HepG2 (cell line): ENCODE data around the gene PPP1R9B. TPM values are rescaled to one million over a fixed set of nuclear protein-coding genes. Genes with fewer than 3 reads are reported as not detected.

Experiments used
- EZH2 ChIP-seq: conservative IDR thresholded peaks from 2 replicates; pipeline ENCODE4 v1.6.1; 2012; ENCODE audit warnings: mild to moderate bottlenecking, low read depth, low read length, moderate library complexity
- PAX8 ChIP-seq: sonication (generic); formaldehyde crosslinking; IDR thresholded peaks from 2 replicates; pipeline ENCODE4 v1.8.0; 2022; ENCODE audit warnings: mild to moderate bottlenecking, missing genetic modification reagents, borderline replicate concordance
- ZFX ChIP-seq: sonication (generic); formaldehyde crosslinking; IDR thresholded peaks from 2 replicates; pipeline ENCODE4 v1.4.0; 2020; ENCODE audit warnings: mild to moderate bottlenecking, low read depth, missing genetic modification reagents, moderate library complexity
- ZNF225 ChIP-seq: sonication (generic); formaldehyde crosslinking; IDR thresholded peaks from 2 replicates; pipeline ENCODE4 v1.4.0; 2020; ENCODE audit warnings: mild to moderate bottlenecking, missing genetic modification reagents
- ZNF563 ChIP-seq: sonication (generic); formaldehyde crosslinking; IDR thresholded peaks from 2 replicates; pipeline ENCODE4 v1.8.0; 2022; ENCODE audit warnings: mild to moderate bottlenecking, moderate library complexity, missing genetic modification reagents
- ZNF598 ChIP-seq: sonication (generic); formaldehyde crosslinking; IDR thresholded peaks from 2 replicates; pipeline ENCODE4 v1.5.1; 2020; ENCODE audit warnings: mild to moderate bottlenecking, missing genetic modification reagents, borderline replicate concordance
- ZNF788 ChIP-seq: sonication (generic); formaldehyde crosslinking; IDR thresholded peaks from 2 replicates; pipeline ENCODE4 v1.5.0; 2020; ENCODE audit warnings: mild to moderate bottlenecking, missing genetic modification reagents, borderline replicate concordance
- ZNF83 ChIP-seq: sonication (generic); formaldehyde crosslinking; IDR thresholded peaks from 2 replicates; pipeline ENCODE4 v1.4.0; 2020; ENCODE audit warnings: missing genetic modification reagents, mild to moderate bottlenecking, borderline replicate concordance
- polyA plus RNA-seq, 8 experiments: library from polyadenylated mRNA; depleted of rRNA in 3 of 8; stranded (reverse) in 7 of 8; unstranded in 1 of 8; fragments of >200 nt; fragmentation: Illumina TruSeq in 4 of 8; extraction: Trizol in 4 of 8; gene quantifications; 2 replicates each; pipeline versions ENCODE4 v1.2.1 to v1.2.3, GENCODE V29; 2011 to 2016; ENCODE audit warnings: low read depth in 4 of 8, missing spikeins in 1 of 8, mixed read lengths in 1 of 8; ENCODE audit not compliant: insufficient read depth in 1 of 8
- total RNA-seq, 5 experiments: library from RNA; depleted of rRNA; stranded (reverse); fragments of >200 nt; fragmentation: Illumina TruSeq; extraction: Trizol; gene quantifications; 2 replicates each; pipeline ENCODE4 v1.2.3, GENCODE V29; 2016; ENCODE audit warnings: low read depth in 1 of 5
- TF ChIP-seq, protein P1 (sequence below), 2 experiments: fragments of 450-650 bp in 1 of 2; sonication (generic) in 1 of 2; formaldehyde crosslinking in 1 of 2; IDR thresholded peaks; 2 replicates each; pipeline versions ENCODE4 v1.6.1 to v1.8.0; 2016 to 2022; ENCODE audit warnings: antibody characterized with exemption in 1 of 2, mild to moderate bottlenecking in 1 of 2, missing genetic modification reagents in 1 of 2
- TF ChIP-seq, protein P2 (sequence below): sonication (generic); formaldehyde crosslinking; IDR thresholded peaks from 2 replicates; pipeline ENCODE4 v1.5.1; 2020; ENCODE audit warnings: mild to moderate bottlenecking, missing genetic modification reagents, moderate library complexity
- TF ChIP-seq, protein P3 (sequence below): sonication (generic); formaldehyde crosslinking; IDR thresholded peaks from 2 replicates; pipeline ENCODE4 v1.9.0; 2022; ENCODE audit warnings: low read depth, missing genetic modification reagents
- TF ChIP-seq, protein P4 (sequence below): IDR thresholded peaks from 2 replicates; pipeline ENCODE4 v1.6.1; 2016; ENCODE audit warnings: mild to moderate bottlenecking, missing biosample characterization, missing genetic modification reagents

The PPP1R9B gene
- total and polyA plus RNA-seq, 2 of the 13 experiments (the other 11 are each of a cell fraction or from before 2014, with no cell fraction given) = 9.4 to 15.8 TPM

DNA sequence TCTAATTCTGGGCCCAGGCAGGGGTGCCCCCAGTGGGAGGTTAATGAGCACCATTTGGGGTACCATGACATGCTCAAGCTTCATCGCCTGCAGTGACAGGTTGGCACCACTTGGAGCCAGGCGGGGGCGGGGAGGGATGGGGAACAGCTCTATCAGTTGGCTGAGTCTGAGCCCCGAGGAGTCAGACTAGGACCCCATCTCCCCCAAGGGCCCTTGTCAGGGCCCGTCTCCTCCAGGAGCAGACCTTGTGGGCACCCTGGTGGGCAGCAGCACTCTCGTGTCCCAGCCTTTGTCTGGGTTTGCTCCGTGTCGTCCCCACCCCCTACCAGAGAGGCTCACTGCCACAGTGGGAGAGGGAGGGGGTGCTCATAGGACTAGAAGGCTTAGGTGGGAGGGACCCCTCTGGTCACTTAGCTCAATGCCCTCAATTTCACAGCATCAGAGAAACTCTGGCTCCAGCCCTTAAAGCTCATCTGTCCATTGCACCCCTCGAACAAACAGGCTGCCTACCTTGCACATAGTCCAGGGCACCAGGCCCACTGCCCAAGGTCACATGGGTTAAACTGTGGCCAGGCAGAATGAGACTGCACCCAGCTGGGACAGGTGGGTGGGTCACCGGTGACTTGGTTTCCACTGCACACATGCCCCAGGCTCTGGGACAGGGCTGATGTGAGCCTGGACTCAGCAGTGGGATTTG, 4.1 kb downstream of the PPP1R9B start (continued):
- peak; percentile 68; the same call in 1 of the 2 replicates for TF ChIP-seq ZNF563 (CRISPR knock-in tag)
- no peak for TF ChIP-seq ZNF788
- TF ChIP-seq, protein P1, sequence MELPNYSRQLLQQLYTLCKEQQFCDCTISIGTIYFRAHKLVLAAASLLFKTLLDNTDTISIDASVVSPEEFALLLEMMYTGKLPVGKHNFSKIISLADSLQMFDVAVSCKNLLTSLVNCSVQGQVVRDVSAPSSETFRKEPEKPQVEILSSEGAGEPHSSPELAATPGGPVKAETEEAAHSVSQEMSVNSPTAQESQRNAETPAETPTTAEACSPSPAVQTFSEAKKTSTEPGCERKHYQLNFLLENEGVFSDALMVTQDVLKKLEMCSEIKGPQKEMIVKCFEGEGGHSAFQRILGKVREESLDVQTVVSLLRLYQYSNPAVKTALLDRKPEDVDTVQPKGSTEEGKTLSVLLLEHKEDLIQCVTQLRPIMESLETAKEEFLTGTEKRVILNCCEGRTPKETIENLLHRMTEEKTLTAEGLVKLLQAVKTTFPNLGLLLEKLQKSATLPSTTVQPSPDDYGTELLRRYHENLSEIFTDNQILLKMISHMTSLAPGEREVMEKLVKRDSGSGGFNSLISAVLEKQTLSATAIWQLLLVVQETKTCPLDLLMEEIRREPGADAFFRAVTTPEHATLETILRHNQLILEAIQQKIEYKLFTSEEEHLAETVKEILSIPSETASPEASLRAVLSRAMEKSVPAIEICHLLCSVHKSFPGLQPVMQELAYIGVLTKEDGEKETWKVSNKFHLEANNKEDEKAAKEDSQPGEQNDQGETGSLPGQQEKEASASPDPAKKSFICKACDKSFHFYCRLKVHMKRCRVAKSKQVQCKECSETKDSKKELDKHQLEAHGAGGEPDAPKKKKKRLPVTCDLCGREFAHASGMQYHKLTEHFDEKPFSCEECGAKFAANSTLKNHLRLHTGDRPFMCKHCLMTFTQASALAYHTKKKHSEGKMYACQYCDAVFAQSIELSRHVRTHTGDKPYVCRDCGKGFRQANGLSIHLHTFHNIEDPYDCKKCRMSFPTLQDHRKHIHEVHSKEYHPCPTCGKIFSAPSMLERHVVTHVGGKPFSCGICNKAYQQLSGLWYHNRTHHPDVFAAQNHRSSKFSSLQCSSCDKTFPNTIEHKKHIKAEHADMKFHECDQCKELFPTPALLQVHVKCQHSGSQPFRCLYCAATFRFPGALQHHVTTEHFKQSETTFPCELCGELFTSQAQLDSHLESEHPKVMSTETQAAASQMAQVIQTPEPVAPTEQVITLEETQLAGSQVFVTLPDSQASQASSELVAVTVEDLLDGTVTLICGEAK (IDR thresholded peaks at IDR 0.05) = no peak
- TF ChIP-seq, protein P1 (CRISPR knock-in tag; IDR thresholded peaks at IDR 0.05) = 0 out of 2 replicates have a peak, but pooled peaks have one; percentile 53
- no peak for TF ChIP-seq ZNF598
- TF ChIP-seq EZH2 = no peak
- TF ChIP-seq ZNF225 (CRISPR knock-in tag) = peak; percentile 58; the same call in 1 of the 2 replicates
- TF ChIP-seq, protein P2, sequence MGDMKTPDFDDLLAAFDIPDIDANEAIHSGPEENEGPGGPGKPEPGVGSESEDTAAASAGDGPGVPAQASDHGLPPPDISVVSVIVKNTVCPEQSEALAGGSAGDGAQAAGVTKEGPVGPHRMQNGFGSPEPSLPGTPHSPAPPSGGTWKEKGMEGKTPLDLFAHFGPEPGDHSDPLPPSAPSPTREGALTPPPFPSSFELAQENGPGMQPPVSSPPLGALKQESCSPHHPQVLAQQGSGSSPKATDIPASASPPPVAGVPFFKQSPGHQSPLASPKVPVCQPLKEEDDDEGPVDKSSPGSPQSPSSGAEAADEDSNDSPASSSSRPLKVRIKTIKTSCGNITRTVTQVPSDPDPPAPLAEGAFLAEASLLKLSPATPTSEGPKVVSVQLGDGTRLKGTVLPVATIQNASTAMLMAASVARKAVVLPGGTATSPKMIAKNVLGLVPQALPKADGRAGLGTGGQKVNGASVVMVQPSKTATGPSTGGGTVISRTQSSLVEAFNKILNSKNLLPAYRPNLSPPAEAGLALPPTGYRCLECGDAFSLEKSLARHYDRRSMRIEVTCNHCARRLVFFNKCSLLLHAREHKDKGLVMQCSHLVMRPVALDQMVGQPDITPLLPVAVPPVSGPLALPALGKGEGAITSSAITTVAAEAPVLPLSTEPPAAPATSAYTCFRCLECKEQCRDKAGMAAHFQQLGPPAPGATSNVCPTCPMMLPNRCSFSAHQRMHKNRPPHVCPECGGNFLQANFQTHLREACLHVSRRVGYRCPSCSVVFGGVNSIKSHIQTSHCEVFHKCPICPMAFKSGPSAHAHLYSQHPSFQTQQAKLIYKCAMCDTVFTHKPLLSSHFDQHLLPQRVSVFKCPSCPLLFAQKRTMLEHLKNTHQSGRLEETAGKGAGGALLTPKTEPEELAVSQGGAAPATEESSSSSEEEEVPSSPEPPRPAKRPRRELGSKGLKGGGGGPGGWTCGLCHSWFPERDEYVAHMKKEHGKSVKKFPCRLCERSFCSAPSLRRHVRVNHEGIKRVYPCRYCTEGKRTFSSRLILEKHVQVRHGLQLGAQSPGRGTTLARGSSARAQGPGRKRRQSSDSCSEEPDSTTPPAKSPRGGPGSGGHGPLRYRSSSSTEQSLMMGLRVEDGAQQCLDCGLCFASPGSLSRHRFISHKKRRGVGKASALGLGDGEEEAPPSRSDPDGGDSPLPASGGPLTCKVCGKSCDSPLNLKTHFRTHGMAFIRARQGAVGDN = peak; percentile 38; the same call in 1 of the 2 replicates
- TF ChIP-seq, protein P3, sequence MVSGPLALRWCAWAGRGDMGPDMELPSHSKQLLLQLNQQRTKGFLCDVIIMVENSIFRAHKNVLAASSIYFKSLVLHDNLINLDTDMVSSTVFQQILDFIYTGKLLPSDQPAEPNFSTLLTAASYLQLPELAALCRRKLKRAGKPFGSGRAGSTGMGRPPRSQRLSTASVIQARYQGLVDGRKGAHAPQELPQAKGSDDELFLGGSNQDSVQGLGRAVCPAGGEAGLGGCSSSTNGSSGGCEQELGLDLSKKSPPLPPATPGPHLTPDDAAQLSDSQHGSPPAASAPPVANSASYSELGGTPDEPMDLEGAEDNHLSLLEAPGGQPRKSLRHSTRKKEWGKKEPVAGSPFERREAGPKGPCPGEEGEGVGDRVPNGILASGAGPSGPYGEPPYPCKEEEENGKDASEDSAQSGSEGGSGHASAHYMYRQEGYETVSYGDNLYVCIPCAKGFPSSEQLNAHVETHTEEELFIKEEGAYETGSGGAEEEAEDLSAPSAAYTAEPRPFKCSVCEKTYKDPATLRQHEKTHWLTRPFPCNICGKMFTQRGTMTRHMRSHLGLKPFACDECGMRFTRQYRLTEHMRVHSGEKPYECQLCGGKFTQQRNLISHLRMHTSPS (CRISPR knock-in tag) = peak; percentile 81; the same call in 1 of the 2 replicates
- TF ChIP-seq ZNF83 (CRISPR knock-in tag) = no peak
- peak; percentile 41; the same call in 1 of the 2 replicates for TF ChIP-seq ZFX (CRISPR knock-in tag)
- TF ChIP-seq PAX8 (CRISPR knock-in tag) = no peak
- TF ChIP-seq, protein P4, sequence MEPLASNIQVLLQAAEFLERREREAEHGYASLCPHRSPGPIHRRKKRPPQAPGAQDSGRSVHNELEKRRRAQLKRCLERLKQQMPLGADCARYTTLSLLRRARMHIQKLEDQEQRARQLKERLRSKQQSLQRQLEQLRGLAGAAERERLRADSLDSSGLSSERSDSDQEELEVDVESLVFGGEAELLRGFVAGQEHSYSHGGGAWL (CRISPR knock-in tag) = no peak
